CD4-positive, alpha-beta T cell treated with Interleukin-15 for 4 hours (primary cell): ENCODE results near the gene SAA1.
A peak's percentile ranks its signal among the peaks of the same experiment; 100 is the strongest.
"Not testable (repeated sequence)": the region's sequence is repeated elsewhere in the genome, so short reads cannot be mapped to it uniquely, and the experiment has no call there.

ENCODE experiments used
- DNase-seq: peaks from one replicate; pipeline ENCODE4 v3.0.0-alpha.2; 2020; ENCODE audit warnings: low spot score

The SAA1 gene

DNA sequence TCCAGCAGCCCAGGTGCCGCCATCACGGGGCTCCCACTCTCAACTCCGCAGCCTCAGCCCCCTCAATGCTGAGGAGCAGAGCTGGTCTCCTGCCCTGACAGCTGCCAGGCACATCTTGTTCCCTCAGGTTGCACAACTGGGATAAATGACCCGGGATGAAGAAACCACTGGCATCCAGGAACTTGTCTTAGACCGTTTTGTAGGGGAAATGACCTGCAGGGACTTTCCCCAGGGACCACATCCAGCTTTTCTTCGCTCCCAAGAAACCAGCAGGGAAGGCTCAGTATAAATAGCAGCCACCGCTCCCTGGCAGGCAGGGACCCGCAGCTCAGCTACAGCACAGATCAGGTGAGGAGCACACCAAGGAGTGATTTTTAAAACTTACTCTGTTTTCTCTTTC lies at the start of gene SAA1:
Gene SAA1, plus strand, starts transcription at position 316 of the 400 bp plus-strand sequence. CDS start 624 bp downstream, outside the sequence.
- no peak for DNase-seq

DNA sequence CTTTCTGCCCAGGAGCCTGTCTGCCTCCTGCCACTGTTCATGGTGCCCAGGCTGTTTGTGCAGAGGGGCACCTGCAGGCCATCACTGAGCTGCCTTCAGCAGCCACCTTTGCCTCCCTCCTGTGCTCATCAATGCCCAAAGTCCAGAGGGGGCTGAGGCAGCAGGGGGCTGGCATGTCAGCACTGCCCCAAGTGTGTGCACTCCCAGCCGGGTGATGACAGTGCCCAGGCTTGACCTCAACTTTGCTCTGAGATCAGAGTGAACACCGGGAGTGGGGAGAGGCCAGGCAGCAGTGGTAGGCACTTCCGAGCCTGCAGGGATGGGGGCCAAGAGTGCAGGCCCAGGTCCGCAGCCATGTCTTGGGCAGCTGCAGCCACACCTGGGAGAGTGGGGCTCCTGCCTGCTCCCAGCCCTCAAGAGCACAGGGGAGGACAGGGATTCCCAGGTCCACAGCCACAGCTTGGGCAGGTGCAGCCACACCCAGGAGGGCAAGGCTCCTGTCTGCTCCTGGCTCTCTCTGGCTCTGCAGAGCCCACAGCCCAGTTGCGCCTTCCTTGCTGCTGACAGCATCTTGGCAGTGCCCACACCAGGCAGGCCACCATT lies 44.7 kb upstream of the SAA1 start:
- no peak for DNase-seq

DNA sequence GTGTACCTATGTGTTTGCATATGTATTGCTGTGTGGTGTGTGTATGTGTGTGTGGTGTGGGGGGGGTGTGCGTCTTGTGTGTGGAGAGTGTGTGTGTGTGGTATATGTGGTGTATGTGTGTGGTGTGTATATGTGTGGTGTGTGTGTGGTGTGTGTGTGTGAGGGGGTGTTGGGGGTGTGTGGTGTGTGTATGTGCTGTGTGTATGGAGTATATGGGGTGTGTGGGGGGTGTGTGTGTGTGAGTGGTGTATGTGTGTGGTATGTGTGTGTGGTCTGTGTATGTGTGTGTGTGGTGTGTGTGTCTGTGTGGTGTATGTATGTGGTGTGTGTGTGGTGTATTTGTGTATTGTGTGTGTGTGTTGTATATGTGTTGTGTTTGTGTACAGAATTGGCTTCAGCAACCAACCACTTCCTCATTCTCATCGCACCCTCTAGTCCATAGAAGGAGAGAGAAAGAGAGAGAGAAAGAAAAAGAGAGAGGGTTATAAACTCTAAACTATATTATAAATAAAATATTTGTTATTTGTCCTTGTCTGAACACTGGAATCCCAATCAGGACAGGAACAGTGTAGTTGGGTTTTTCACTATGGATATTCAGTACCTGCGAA lies 43.1 kb upstream of the SAA1 start:
- no peak for DNase-seq

DNA sequence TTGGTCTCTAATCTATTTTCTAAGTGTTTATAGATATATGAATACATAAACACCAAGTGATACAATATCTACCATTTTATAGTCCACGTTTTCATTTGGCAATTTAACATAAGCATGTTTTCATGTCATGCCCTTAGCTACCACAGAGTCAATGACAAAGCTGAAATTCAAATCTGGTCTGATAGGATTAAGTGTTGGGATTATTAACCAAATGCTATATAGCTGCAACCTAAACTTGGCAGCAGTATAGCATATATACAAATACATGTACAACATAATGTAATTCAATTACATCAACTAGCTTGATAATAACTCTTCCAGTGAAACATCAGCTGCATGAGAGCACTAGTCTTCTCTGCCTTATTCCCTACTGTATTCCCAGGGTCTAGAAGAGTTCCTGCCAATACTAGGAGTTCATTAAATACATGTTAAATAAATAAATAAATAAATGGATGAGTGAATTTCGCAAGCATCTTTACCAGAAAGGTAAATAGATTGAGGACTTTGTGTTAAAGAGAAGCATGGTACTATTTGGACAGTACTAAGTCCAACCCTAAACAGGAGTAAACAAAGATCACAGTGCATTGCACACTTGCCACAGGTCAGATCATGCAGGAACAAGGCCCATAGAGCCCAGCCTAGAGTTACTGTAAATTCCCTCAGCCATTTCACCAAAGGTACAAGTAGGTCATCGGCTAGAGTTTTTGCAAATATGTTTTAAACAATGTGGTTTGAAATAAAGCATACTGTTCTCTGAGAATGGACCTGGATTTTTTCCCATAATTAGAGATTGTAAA lies 42.3 kb upstream of the SAA1 start:
- no peak for DNase-seq

DNA sequence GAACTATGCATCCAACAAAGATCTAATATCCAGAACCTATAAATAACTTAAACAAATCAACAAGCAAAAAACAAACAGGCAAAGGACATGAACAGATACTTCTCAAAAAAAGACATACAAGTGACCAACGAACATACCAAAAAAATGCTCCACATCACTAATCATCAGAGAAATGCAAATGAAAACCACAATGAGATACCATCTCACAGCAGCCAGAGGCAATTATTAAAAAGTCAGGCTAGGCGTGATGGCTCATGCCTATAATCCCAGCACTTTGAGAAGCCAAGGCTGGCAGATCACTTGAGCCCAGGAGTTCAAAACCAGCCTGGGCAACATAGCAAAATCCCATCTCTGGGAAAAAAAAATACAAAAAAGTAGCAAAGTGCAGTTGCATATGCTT lies 40.2 kb upstream of the SAA1 start:
- no peak for DNase-seq

DNA sequence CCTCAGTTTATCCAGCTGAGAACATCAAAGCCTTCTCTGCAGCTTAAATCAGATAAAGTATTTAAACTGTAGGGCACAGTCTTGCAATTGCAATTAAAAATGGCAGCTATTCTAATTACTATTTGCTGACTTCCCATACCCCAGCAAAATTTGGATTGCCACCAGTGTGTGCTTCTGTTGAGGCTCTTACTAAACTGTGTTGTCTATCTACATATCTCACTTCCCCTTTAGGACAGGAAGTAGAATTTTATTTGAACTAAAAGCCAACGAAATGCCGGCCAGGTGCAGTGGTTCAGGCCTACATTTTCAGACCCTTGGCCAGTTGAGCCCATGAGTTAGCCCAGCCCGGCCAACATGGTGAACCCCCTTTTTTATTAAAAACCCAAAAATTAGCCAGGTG lies 36.6 kb upstream of the SAA1 start:
- DNase-seq = no peak

DNA sequence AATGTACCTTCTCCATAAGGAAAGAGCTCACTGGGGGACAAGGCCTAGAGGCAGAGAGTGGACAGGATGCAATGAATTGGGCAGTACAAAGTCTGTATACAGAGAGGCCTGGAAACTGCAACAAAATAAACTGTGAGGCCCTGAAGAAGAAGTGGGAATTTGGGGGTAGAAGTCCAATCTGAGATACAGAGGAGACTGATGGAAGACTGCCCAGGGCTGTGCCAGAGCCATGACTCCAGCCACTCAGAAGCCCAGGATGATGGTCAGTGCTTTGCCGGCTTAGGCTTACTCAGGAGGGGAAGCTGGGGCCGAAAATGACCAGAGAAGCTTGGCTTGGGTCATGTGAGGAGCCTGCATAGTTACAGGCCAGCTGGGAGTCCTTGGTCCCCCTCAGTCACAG lies 35.2 kb upstream of the SAA1 start:
- no peak for DNase-seq

DNA sequence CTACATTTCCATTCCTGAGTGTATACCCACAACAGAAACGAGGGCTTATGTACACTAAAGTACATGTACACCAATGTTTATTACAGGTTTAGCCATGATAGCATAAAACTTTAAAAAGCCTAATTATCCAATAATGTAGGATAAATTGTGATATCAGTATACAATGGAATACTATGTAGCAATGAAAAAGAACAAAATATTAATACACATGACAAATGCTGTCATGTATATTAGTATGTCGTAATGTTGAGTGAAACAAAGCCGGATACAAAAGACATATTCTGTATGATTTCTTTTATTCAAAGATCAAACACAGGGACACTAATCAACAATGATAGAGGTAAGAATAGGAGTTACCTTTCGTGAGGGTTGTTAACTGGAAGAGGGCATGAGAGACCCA lies 32.2 kb upstream of the SAA1 start:
- DNase-seq = no peak

DNA sequence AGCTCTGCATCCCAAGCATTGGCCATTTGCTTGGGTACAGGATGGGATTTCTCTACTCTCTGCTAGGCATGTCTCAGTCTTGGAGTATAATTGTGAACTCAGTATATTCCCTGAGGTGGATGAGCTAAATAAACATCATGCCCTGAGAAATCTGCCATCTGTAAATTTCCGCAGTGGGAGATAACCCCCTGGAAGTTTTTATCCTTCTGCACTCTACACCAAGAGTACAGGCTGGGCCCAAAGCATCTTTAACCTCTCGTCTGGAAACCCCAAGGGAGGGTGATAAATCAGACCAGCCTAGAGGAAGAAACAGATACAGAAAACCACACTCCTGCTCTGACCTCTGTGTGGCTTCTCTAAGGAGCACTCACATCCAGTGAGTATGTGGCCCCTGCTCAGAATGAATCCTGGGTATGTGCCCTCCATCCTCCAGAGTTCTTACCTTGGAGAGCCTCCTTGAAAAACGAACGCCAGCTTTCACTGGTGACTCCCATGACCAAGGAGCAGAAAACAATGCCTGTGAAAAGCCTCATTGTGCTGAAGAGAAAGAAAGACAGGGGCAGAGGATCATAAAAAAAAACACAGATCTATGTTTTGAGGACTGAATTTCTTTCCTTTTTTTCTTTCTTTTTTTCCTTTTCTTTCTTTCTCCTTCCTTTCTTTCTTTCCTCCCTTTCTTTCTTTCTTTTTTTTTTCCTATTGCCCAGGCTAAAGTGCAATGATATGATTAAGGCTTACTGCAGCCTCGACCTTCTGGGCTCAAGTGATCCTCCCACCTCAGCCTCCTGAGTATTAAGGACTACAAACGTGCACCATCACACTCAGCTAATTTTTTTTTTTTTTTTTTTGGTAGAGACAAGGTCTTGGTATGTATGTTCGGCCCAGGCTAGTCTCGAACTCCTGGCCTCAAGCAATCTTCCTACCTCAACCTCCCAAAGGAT lies 30.4 kb upstream of the SAA1 start:
- DNase-seq = no peak

DNA sequence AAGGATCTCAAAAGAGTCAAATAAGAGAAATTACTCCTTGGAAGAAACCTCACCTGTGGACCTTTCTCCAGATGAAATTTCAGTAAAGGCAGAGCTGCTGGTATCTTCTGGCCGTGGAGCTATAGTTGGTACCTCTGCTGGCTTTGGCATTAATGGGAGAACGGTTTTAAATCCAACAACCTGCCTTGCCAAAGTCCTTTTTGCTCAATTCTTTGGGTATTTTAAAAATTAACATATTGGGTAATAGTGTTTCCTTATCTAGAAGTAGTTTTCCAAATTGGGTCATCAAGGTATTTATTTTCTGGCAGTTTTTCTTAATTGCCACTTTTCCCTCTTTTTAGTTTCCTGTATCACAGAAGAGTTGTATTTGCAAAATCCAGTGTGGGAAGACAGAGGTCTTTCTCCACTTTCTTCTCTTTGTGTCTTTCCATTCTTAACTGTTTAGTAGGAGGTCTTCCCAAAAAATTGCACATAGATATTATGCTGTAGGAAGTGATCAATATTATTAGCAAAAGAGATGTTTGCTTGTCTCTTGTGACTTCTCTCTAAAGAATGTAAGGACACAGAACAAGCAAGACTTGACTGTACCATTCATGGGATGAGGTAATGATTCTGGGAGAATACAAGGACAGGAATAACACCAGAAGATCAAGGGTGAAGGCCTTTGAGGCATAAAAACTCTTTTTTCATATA lies 29.3 kb upstream of the SAA1 start, which contains the start of gene SAA4:
Gene SAA4, minus strand, starts transcription at position 139 of the 693 bp plus-strand sequence. CDS start 876 bp downstream, outside the sequence.
- DNase-seq = no peak

DNA sequence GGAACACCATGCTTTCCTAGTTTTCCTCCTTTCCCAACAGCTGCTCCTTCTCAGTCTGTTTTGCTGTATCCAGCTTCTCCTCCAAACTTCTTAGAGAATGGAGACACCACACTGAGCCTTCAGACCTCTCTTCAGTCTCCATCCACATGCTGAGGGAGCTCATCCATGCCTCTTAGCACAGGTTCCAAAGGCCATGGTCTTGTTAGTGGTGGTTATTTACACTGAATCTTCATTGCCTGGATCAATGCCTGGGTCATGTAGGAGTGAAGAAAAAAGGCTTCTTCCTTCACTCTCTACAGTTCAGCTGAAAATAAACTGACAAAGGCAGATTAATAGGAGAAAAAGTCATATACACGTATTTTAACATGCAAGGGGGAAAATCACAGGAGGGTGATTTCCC lies 26.4 kb upstream of the SAA1 start:
- no peak for DNase-seq

DNA sequence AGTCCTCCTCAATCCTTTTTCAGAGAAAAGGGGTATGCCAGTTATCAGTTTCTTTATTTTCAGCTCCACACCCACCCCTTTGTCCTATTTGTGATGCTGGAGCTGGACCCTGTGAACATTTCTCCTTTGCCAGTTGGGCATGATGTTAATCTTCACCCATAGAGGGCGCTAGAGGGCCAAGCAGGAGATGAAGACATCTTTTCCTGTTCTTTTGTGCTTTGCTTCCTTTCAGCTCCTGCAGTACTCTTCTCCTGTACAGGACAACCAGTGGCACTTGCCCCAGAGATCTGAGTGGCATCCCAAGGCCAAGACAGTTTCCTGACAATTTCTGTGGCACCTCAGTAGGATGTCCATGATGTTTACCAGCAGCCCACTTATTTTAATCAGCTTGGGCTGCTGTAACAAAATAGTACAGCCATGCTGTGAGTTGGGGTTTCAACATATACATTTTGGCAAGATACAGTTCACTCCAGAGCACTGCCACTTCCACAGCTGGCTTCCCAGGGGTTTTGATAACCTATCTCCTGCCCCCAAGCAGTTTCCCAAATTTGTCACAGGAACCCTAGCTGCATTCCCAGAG lies 22.2 kb upstream of the SAA1 start:
- DNase-seq = peak; percentile 84

DNA sequence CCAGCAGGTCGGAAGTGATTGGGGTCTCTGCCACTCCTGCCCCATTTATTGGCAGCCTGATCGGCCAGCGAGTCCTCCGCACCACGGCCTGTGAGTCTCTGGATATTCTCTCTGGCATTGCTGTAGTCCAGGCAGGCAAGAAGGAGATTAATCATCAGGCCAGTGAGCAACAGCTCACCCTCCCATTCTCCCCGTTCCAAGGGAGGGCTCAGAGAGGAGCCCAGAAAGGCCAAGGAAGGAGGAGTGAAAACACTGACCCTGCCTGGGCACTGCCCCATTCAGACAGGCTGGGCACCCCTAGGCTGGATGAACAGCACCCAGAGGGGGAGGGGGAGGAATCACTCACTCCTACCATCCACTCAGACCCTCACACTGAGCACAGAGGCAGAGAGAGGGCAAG lies 20.7 kb upstream of the SAA1 start:
- DNase-seq = no peak

DNA sequence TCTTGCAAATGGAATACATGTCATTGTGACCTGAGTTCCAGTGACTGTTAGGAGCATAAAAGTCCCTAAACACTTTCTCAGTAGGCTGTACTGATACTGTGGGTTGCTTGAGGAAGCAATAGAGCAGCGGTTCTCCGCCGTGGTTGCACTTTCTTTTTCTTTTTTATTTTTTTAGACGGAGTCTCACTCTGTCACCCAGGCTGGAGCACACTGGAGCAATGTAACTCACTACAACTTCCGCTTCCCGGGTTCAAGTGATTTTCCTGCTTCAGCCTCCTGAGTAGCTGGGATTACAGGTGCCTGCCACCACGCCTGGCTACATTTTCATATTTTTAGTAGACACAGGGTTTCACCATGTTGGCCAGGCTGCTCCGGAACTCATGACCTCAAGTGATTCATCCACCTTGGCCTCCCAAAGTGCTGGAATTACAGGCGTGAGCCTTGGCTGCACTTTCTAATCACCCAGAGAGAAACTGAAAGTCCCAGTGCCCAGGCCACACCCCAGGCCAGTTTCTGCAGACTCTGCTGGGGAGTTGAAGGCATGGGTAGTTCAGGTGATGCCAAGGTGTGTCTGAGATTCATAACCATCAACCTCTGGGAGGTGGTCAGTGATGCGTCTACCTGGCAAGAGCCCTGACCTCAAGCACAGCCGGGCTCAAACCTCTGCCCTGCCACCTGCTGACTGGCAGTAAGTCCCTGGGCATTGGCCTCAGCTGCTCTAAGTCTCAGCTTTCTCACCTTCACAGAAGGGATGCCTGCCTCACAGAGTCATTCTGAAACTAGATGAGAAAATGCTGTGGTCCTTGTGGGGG lies 19.5 kb upstream of the SAA1 start:
- peak; percentile 43 for DNase-seq

DNA sequence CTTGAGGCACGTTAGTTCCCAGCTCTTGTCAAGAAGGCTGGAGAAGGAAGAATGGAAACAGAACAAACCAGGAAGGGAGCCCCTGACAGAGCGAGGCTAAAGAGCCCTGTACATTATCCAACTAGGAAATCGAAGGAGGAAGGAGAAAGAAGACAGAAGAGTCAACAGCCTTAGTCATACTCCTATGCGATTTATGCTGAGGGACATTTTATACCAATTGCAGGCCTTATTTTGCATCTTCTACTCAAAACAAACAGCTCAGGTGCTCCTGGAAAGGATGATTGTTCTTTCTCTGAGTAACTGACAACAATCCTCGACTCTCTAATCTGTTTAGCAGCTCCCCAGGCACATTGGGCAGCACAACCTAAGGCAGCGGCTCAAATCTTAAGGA lies 18.9 kb upstream of the SAA1 start:
- DNase-seq = not testable (repeated sequence)

DNA sequence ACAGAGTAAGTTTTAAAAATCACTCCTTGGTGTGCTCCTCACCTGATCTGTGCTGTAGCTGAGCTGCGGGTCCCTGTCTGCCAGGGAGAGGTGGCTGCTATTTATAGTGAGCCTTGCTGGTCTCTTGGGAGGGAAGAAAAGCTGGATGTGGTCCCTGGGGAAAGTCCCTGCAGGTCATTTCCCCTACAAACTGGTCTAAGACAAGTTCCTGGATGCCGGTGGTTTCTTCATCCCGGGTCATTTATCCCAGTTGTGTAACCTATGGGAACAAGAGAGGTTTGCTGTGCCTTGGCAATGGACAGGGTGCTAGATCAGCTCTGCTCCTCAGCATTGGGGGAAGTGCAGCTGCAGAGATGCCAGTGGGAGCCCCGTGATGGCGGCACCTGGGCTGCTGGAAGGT lies 17.5 kb upstream of the SAA1 start, which contains the start of gene SAA2:
Gene SAA2, minus strand, starts transcription at position 108 of the 400 bp plus-strand sequence. CDS start 657 bp downstream, outside the sequence.
- DNase-seq = no peak

DNA sequence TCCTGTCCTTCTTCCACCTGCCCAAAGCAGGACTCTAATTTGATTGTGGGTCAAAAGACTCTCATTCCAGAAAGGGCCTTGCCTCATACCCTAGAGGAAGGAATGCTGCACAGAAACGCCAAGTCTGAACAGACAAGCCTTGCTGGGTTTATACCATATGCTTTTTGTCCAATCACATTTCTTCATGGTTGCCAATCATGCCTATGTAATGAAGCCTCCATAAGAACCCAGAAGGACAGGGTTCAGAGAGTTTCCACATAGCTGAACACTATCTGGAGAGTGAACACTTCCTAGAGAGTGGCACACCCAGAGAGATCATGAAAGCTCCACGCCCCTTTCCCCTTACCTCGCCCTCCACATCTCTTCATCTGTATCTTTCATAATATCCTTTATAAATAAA lies 12.8 kb upstream of the SAA1 start:
- DNase-seq = no peak

DNA sequence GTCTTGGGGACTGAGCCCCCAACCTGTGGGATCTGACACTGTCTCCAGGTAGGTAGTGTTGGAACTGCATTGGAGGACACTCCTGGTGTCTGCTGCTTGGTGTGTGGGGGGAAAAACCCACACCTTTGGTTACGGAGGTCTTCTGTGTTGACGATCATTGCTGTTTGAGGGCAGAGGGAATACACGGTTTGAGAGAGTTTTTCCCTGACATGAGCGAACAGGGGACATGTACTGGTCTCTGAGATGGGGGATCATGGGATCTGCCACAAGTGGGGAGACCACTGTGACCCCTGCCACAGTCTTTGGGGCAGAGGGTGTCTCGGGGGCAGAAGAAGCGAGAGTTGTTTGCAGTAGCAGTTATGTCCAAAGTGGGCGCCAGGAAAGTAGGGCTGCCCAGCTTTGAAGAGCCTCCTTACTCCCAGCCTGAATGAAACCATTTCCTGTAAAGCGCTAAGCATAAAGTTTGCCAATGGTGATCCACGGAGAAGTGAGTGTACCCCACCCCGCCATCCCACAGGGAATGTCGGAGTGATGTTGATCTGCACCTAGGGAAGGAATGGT lies 12.2 kb upstream of the SAA1 start:
- no peak for DNase-seq

DNA sequence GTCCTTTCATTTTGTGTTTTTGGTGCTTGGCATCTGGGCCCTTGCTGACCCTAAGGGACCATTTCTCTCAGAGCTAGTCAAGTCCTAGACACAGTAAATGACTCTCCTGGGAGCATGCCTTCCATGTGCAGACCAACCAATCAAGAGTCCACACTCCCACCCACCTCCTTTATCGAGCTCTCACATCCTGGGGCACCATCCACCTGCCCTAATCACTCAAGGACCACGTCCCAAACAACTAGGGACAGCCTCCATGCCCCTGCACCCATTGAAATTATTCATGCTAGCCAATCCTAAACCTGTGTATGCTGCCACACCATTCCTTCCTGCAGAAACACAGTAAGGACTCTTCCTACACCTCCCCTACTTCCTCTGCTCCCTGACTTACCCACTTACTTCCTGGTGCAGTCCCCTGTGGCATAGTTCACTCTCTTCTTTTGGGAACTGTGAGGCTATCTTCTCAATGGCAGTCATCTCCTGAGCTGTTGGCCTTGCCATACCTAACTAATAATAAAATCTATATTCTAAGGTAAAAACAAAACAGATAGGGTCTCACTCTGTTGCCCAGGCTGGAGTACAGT lies 11.2 kb upstream of the SAA1 start:
- no peak for DNase-seq
